HFFc6 (cell line): Measurements from ENCODE around the gene CHD2. TPM values are rescaled to one million over a fixed set of nuclear protein-coding genes. Genes with fewer than 3 reads are reported as not detected.

ENCODE experiments used
- DNase-seq: peaks from one replicate; pipeline ENCODE4 v3.0.0-alpha.2; 2018
- H3K27ac Mint-ChIP-seq: 2 replicates; pipeline ENCODE4 v1.8.0; 2020; ENCODE audit warnings: mild to moderate bottlenecking, mixed read lengths
- H3K27me3 Mint-ChIP-seq: 2 replicates; pipeline ENCODE4 v1.8.0; 2021; ENCODE audit warnings: mild to moderate bottlenecking, moderate library complexity, mixed read lengths; ENCODE audit not compliant: insufficient read depth
- H3K36me3 Mint-ChIP-seq: 2 replicates; pipeline ENCODE4 v1.8.0; 2021; ENCODE audit warnings: low read depth, mixed read lengths
- H3K4me1 Mint-ChIP-seq: 2 replicates; pipeline ENCODE4 v1.8.0; 2020; ENCODE audit warnings: low read depth, mixed read lengths
- H3K4me3 Mint-ChIP-seq: 2 replicates; pipeline ENCODE4 v1.8.0; 2020; ENCODE audit warnings: mild to moderate bottlenecking, moderate library complexity, mixed read lengths
- H3K9me3 Mint-ChIP-seq: 2 replicates; pipeline ENCODE4 v1.8.0; 2020; ENCODE audit warnings: mild to moderate bottlenecking, mixed read lengths
- CTCF ChIP-seq: fragments of 200-600 bp; sonication (generic); IDR thresholded peaks from 2 replicates; pipeline ENCODE4 v1.5.0; 2021; ENCODE audit warnings: antibody characterized with exemption, mild to moderate bottlenecking
- total RNA-seq, 6 experiments: library from RNA; stranded (reverse); fragmentation: NEBNext Ultra II Directional; extraction: Animal tissue kit (Norgen Biotek cat#: 25700); gene quantifications; 2 replicates in 1 of 6; 3 replicates in 5 of 6; pipeline ENCODE4 v1.2.3, GENCODE V29; 2021

The CHD2 gene
- total RNA-seq, 6 experiments from 2014 or later, result 47.5 to 65.3 (median 57.2) TPM

DNA sequence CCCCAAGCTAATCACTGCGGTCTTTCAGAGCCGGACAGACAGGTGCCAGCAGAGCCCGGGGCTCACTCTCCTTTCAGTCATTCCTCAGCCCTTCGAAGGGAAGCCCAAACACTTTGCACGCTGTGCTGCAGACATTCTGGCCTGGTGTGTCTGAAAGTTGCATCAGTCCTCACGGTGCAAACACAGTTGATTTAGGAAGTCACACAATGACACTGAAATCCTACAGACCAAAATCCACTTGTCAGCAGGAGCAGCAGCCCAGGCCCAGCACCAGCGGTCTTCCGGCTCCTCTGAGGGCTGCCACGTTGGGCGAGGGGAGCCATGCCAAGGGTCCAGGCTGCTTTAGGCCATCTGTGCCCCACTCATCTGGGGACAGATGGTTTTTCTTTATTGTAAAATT lies 127.3 kb downstream of the CHD2 start:
- H3K27ac Mint-ChIP-seq, result no peak overlapping the region
- DNase-seq, result no peak
- H3K4me3 Mint-ChIP-seq, result no peak overlapping the region

GRCh38 chr15:93028111-93028631 lies 128.0 kb downstream of the CHD2 start:
- no peak for TF ChIP-seq CTCF
- DNase-seq, result no peak
- Mint-ChIP-seq H3K36me3 (peaks cover 30% of the 10 kb centered on the region), H3K27me3 (peaks cover 29% of the 10 kb centered on the region), H3K9me3 (no peaks in the 10 kb centered on the region; the same call in 1 of the 2 replicates), H3K27ac (peak overlapping the region; percentile 73), H3K4me3 (peak overlapping the region; percentile 46; the same call in 1 of the 2 replicates), H3K4me1 (peaks cover 32% of the 10 kb centered on the region)

More for the DNA sequence above, 127.3 kb downstream of the CHD2 start:
- H3K9me3 Mint-ChIP-seq, result no peaks in the 10 kb centered on the region; the same call in 1 of the 2 replicates
- peaks cover 29% of the 10 kb centered on the region for H3K27me3 Mint-ChIP-seq
- no peak for TF ChIP-seq CTCF
- H3K4me1 Mint-ChIP-seq, result peaks cover 37% of the 10 kb centered on the region
- peaks cover 36% of the 10 kb centered on the region for H3K36me3 Mint-ChIP-seq

GRCh38 chr15:93028632-93029213 lies 128.6 kb downstream of the CHD2 start:
- H3K4me3 Mint-ChIP-seq, result peak overlapping the region; percentile 46; the same call in 1 of the 2 replicates
- no peaks in the 10 kb centered on the region; the same call in 1 of the 2 replicates for H3K9me3 Mint-ChIP-seq
- H3K27ac Mint-ChIP-seq, result peak overlapping the region; percentile 73
- H3K36me3 Mint-ChIP-seq, result peaks cover 25% of the 10 kb centered on the region
- no peak for TF ChIP-seq CTCF
- peak; percentile 57 for DNase-seq
- peaks cover 31% of the 10 kb centered on the region for H3K4me1 Mint-ChIP-seq
- H3K27me3 Mint-ChIP-seq, result peaks cover 30% of the 10 kb centered on the region

GRCh38 chr15:93029214-93029835 lies 129.2 kb downstream of the CHD2 start:
- Mint-ChIP-seq H3K27me3 (peaks cover 33% of the 10 kb centered on the region), H3K4me1 (peaks cover 31% of the 10 kb centered on the region), H3K27ac (peak overlapping the region; percentile 68), H3K36me3 (peaks cover 21% of the 10 kb centered on the region), H3K4me3 (peak overlapping the region; percentile 57; the same call in 1 of the 2 replicates), H3K9me3 (no peaks in the 10 kb centered on the region; the same call in 1 of the 2 replicates)
- no peak for TF ChIP-seq CTCF
- DNase-seq, result no peak

- Mint-ChIP-seq H3K4me3 (peak overlapping the region; percentile 57; the same call in 1 of the 2 replicates), H3K9me3 (no peaks in the 10 kb centered on the region; the same call in 1 of the 2 replicates), H3K27ac (peak overlapping the region; percentile 68), H3K27me3 (peaks cover 31% of the 10 kb centered on the region), H3K4me1 (peaks cover 31% of the 10 kb centered on the region), H3K36me3 (peaks cover 15% of the 10 kb centered on the region)
- TF ChIP-seq CTCF, result no peak
- no peak for DNase-seq
Measured at GRCh38 chr15:93029836-93030429, 129.8 kb downstream of the CHD2 start.
